HL-60 (cell line): ENCODE measurements around the gene ABHD16B.

Source experiments
- DNase-seq, 2 experiments: peaks; one replicate each; pipeline ENCODE4 v3.0.0-alpha.2; 2010 to 2020; ENCODE audit warnings: low read depth in 1 of 2, low spot score in 1 of 2
- H3K27ac ChIP-seq: fragments of 250-450 bp; sonication (Bioruptor Pico); replicated peaks from 2 replicates; pipeline ENCODE4 v1.5.1; 2020; ENCODE audit warnings: mild to moderate bottlenecking, moderate library complexity
- H3K27me3 ChIP-seq: fragments of 250-450 bp; sonication (Bioruptor Pico); 2 replicates; pipeline ENCODE4 v1.5.1; 2021; ENCODE audit warnings: mild to moderate bottlenecking, moderate library complexity; ENCODE audit not compliant: insufficient read depth, poor library complexity, severe bottlenecking
- H3K4me3 ChIP-seq: replicated peaks from 2 replicates; pipeline ENCODE4 v1.5.1; 2011; ENCODE audit warnings: mild to moderate bottlenecking, control low read depth, low read length; ENCODE audit not compliant: insufficient read depth
- GABPA ChIP-seq: IDR thresholded peaks from 2 replicates; pipeline ENCODE4 v1.6.1; 2012; ENCODE audit warnings: low read depth
- POLR2AphosphoS5 ChIP-seq: IDR thresholded peaks from 2 replicates; pipeline ENCODE4 v1.6.1; 2012; ENCODE audit warnings: low read depth
- SPI1 ChIP-seq: IDR thresholded peaks from 2 replicates; pipeline ENCODE4 v1.6.1; 2012; ENCODE audit warnings: low read depth, mild to moderate bottlenecking, borderline replicate concordance
- TF ChIP-seq, protein P1 (sequence below): IDR thresholded peaks from one replicate; pipeline ENCODE4 v1.5.1; 2011; ENCODE audit warnings: low read length, control low read depth, inconsistent platforms; ENCODE audit not compliant: insufficient read depth
- TF ChIP-seq, protein P2 (sequence below): IDR thresholded peaks from 2 replicates; pipeline ENCODE4 v1.6.1; 2012; ENCODE audit warnings: low read depth; ENCODE audit not compliant: insufficient replicate concordance

Gene ABHD16B

DNA sequence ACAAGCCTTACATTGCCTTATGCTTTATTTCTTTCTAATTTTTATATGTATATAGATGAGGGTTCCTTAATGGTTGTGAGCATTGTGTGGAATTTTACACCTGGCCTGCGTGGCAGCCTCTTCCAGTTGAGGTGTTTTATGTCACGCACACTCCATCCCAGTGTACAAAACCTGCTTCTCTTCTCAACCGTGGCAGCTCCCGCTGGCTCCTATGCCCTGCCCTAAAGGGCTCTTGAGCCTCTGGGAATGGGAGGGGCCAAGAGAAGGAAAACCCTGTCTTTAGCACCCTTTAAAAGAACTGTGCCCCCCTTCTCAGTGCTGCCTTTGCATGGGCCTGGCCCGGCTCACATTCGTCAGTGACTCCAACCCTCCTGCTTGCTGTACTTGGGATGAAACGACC, 29.3 kb downstream of the ABHD16B start:
- TF ChIP-seq SPI1 (no peak), POLR2AphosphoS5 (no peak), GABPA (no peak)
- TF ChIP-seq, protein P1, sequence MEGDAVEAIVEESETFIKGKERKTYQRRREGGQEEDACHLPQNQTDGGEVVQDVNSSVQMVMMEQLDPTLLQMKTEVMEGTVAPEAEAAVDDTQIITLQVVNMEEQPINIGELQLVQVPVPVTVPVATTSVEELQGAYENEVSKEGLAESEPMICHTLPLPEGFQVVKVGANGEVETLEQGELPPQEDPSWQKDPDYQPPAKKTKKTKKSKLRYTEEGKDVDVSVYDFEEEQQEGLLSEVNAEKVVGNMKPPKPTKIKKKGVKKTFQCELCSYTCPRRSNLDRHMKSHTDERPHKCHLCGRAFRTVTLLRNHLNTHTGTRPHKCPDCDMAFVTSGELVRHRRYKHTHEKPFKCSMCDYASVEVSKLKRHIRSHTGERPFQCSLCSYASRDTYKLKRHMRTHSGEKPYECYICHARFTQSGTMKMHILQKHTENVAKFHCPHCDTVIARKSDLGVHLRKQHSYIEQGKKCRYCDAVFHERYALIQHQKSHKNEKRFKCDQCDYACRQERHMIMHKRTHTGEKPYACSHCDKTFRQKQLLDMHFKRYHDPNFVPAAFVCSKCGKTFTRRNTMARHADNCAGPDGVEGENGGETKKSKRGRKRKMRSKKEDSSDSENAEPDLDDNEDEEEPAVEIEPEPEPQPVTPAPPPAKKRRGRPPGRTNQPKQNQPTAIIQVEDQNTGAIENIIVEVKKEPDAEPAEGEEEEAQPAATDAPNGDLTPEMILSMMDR, result no peak
- TF ChIP-seq, protein P2, sequence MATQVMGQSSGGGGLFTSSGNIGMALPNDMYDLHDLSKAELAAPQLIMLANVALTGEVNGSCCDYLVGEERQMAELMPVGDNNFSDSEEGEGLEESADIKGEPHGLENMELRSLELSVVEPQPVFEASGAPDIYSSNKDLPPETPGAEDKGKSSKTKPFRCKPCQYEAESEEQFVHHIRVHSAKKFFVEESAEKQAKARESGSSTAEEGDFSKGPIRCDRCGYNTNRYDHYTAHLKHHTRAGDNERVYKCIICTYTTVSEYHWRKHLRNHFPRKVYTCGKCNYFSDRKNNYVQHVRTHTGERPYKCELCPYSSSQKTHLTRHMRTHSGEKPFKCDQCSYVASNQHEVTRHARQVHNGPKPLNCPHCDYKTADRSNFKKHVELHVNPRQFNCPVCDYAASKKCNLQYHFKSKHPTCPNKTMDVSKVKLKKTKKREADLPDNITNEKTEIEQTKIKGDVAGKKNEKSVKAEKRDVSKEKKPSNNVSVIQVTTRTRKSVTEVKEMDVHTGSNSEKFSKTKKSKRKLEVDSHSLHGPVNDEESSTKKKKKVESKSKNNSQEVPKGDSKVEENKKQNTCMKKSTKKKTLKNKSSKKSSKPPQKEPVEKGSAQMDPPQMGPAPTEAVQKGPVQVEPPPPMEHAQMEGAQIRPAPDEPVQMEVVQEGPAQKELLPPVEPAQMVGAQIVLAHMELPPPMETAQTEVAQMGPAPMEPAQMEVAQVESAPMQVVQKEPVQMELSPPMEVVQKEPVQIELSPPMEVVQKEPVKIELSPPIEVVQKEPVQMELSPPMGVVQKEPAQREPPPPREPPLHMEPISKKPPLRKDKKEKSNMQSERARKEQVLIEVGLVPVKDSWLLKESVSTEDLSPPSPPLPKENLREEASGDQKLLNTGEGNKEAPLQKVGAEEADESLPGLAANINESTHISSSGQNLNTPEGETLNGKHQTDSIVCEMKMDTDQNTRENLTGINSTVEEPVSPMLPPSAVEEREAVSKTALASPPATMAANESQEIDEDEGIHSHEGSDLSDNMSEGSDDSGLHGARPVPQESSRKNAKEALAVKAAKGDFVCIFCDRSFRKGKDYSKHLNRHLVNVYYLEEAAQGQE, result no peak
- no peak for DNase-seq
- Histone ChIP-seq H3K27me3 (no peaks in the 10 kb centered on the region), H3K27ac (no peak overlapping the region), H3K4me3 (no peak overlapping the region)

DNA sequence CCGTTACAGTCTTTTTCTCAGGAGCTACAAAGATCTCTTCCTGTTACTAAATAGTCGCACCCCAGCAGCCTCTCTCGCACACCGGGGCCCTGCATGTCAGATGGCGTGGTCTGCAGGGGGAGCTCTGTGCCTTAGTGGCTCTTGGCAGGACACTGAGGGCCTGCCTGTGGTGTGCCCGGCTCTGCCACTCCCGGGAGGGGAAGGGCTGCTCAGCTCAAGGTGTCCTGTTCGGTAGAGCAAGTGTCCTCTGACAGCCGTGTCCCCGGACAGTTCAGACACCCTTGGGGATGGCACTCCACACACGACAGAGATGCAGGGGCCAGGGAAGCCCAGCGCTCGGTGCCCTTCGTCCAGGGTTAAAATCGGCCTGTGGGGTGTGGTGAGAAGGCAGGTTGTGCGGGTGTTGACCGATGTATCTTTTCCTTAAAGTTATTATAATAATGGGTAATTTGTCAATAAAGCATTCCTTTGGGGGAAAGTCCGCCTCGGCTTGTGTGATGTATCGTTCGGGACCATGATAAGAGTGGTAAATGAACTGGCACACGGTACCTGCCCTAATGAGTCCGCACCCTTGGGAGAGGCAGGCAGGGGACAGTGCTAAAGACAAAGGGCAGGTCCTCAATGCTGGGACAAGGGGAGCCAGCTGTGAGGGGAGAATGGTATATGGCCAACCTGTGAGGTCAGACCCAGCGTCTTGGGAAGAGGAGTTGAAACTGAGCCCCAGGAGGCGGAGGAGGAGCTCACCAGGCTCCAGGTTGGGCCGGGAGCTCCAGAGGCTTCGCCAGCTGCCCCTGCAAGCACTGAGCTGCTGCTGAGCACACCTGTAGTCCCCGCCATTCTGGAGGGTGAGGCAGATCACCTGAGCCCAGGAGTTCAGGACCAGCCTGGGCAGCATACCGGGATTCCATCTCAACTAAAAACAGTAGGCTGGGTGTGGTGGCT, 30.0 kb downstream of the ABHD16B start:
- Histone ChIP-seq H3K4me3 (no peak overlapping the region), H3K27ac (no peak overlapping the region), H3K27me3 (no peaks in the 10 kb centered on the region)
- no peak for TF ChIP-seq SPI1
- no peak for TF ChIP-seq GABPA
- TF ChIP-seq, protein P1, result no peak
- no peak for TF ChIP-seq POLR2AphosphoS5
- TF ChIP-seq, protein P2, result no peak
- DNase-seq, result peak in 1 of 2 experiments; percentile 41

DNA sequence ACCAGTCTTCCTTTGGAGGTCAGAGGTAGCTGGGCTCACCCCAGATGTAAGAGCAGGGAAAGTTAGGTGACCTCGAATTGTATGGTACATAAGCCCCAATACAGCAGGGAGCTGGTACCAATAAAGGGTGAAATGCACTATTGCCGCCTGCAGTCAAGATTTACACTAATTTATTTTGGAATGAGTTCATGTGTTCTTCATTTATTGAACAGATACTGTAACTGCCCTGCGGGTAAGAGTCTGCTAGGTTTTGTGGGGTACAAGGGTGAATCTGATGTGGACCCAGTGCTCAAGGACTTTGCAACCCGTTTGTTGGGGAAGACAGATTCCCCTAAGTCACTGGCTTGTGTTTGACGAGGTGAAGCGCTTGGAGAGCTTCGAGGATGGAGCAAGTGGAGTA, 31.1 kb downstream of the ABHD16B start:
- Histone ChIP-seq H3K27me3 (no peaks in the 10 kb centered on the region), H3K27ac (no peak overlapping the region), H3K4me3 (no peak overlapping the region)
- DNase-seq, result no peak
- TF ChIP-seq, protein P1, result no peak
- TF ChIP-seq GABPA, result no peak
- TF ChIP-seq POLR2AphosphoS5, result no peak
- TF ChIP-seq SPI1, result no peak
- TF ChIP-seq, protein P2, result no peak
